HEK293 (cell line): ENCODE data around the gene COASY.
"Not testable (repeated sequence)": the region's sequence is repeated elsewhere in the genome, so short reads cannot be mapped to it uniquely, and the experiment has no call there.

ENCODE experiments used
- CTCF ChIA-PET: fragments of 350-600 bp; formaldehyde crosslinking; extraction: SDS; loops from one replicate; lab custom pipeline; 2021; ENCODE audit warnings: antibody characterized with exemption; lab: Yijun Ruan, JAX
- POLR2A ChIA-PET: fragments of 300-600 bp; formaldehyde crosslinking; extraction: SDS; loops from one replicate; lab custom pipeline; 2020; ENCODE audit warnings: antibody characterized with exemption, inconsistent platforms; lab: Yijun Ruan, JAX
- H3K27ac ChIP-seq: fragments of 200-500 bp; sonication (Bioruptor generic); 2 replicates; pipeline ENCODE4 v1.5.1; 2014; ENCODE audit warnings: low read depth, low read length, control low read depth, inconsistent platforms; ENCODE audit errors: extremely low read depth
- H3K36me3 ChIP-seq, 2 experiments: fragments of 200-500 bp in 1 of 2; sonication (Bioruptor generic) in 1 of 2; 1 replicate in 1 of 2; 2 replicates in 1 of 2; pipeline ENCODE4 v1.5.1; 2014 to 2017; ENCODE audit warnings: inconsistent platforms in 2 of 2, low read length in 2 of 2; ENCODE audit not compliant: control insufficient read depth in 2 of 2, insufficient read depth in 1 of 2
- H3K4me1 ChIP-seq: fragments of 200-500 bp; sonication (Bioruptor generic); 2 replicates; pipeline ENCODE4 v1.5.1; 2014; ENCODE audit warnings: mild to moderate bottlenecking, low read length, inconsistent platforms; ENCODE audit not compliant: control insufficient read depth, insufficient read depth
- H3K4me3 ChIP-seq: 2 replicates; pipeline ENCODE4 v1.5.1; 2011; ENCODE audit warnings: low read depth, mild to moderate bottlenecking, control low read depth, low read length, moderate library complexity
- H3K9me3 ChIP-seq: fragments of 200-500 bp; sonication (Bioruptor generic); 2 replicates; pipeline ENCODE4 v1.5.1; 2014; ENCODE audit warnings: low read depth, low read length, inconsistent platforms; ENCODE audit not compliant: control insufficient read depth, insufficient read depth
- BCL11A ChIP-seq: fragments of 450-650 bp; formaldehyde crosslinking; IDR thresholded peaks from 2 replicates; pipeline ENCODE4 v1.5.1; 2016; ENCODE audit warnings: low read depth, missing biosample characterization, missing genetic modification characterization
- GLI2 ChIP-seq: fragments of 450-650 bp; formaldehyde crosslinking; IDR thresholded peaks from 2 replicates; pipeline ENCODE4; 2017; ENCODE audit warnings: missing biosample characterization, missing genetic modification characterization, low read depth, borderline replicate concordance
- GLIS1 ChIP-seq: fragments of 450-650 bp; formaldehyde crosslinking; IDR thresholded peaks from 2 replicates; pipeline ENCODE4 v1.5.1; 2016; ENCODE audit warnings: missing biosample characterization, missing genetic modification characterization
- GLIS2 ChIP-seq: fragments of 450-650 bp; formaldehyde crosslinking; IDR thresholded peaks from 2 replicates; pipeline ENCODE4 v1.5.1; 2016; ENCODE audit warnings: missing biosample characterization, missing genetic modification characterization
- KLF1 ChIP-seq: fragments of 450-650 bp; formaldehyde crosslinking; IDR thresholded peaks from 2 replicates; pipeline ENCODE4 v1.5.1; 2016; ENCODE audit warnings: missing biosample characterization, missing genetic modification characterization
- KLF16 ChIP-seq: fragments of 450-650 bp; formaldehyde crosslinking; IDR thresholded peaks from 2 replicates; pipeline ENCODE4 v1.5.1; 2017; ENCODE audit warnings: missing biosample characterization, missing genetic modification characterization
- KLF17 ChIP-seq: fragments of 450-650 bp; formaldehyde crosslinking; IDR thresholded peaks from 2 replicates; pipeline ENCODE4 v1.5.1; 2016; ENCODE audit warnings: missing biosample characterization, missing genetic modification characterization
- KLF9 ChIP-seq: fragments of 450-650 bp; formaldehyde crosslinking; IDR thresholded peaks from 2 replicates; pipeline ENCODE4 v1.5.1; 2016; ENCODE audit warnings: missing biosample characterization, missing genetic modification characterization, low read depth
- SP2 ChIP-seq: fragments of 450-650 bp; formaldehyde crosslinking; IDR thresholded peaks from 2 replicates; pipeline ENCODE4 v1.5.1; 2016; ENCODE audit warnings: missing biosample characterization, missing genetic modification characterization
- TRIM28 ChIP-seq: IDR thresholded peaks from 2 replicates; pipeline ENCODE4 v1.6.1; 2011; ENCODE audit warnings: low read length, control low read depth, borderline replicate concordance
- WT1 ChIP-seq: fragments of 450-650 bp; formaldehyde crosslinking; IDR thresholded peaks from 2 replicates; pipeline ENCODE4 v1.5.1; 2016; ENCODE audit warnings: missing biosample characterization, missing genetic modification characterization
- YY1 ChIP-seq: fragments of 450-650 bp; formaldehyde crosslinking; IDR thresholded peaks from 2 replicates; pipeline ENCODE4 v1.5.1; 2018; ENCODE audit warnings: missing biosample characterization, missing genetic modification characterization
- ZBTB1 ChIP-seq: fragments of 450-650 bp; formaldehyde crosslinking; IDR thresholded peaks from 2 replicates; pipeline ENCODE4 v1.5.1; 2016; ENCODE audit warnings: missing biosample characterization, missing genetic modification characterization
- ZBTB17 ChIP-seq: fragments of 450-650 bp; formaldehyde crosslinking; IDR thresholded peaks from 2 replicates; pipeline ENCODE4 v1.5.1; 2016; ENCODE audit warnings: missing biosample characterization, missing genetic modification characterization
- ZBTB48 ChIP-seq: fragments of 450-650 bp; formaldehyde crosslinking; IDR thresholded peaks from 2 replicates; pipeline ENCODE4 v1.5.1; 2016; ENCODE audit warnings: missing biosample characterization, missing genetic modification characterization
- ZEB2 ChIP-seq: fragments of 450-650 bp; formaldehyde crosslinking; IDR thresholded peaks from 2 replicates; pipeline ENCODE4 v1.5.1; 2016; ENCODE audit warnings: missing biosample characterization, missing genetic modification characterization
- ZFP69B ChIP-seq: fragments of 450-650 bp; formaldehyde crosslinking; IDR thresholded peaks from 2 replicates; pipeline ENCODE4 v1.5.1; 2016; ENCODE audit warnings: missing biosample characterization, missing genetic modification characterization
- ZNF138 ChIP-seq: fragments of 450-650 bp; formaldehyde crosslinking; IDR thresholded peaks from 2 replicates; pipeline ENCODE4 v1.5.1; 2016; ENCODE audit warnings: missing biosample characterization, missing genetic modification characterization, borderline replicate concordance
- ZNF398 ChIP-seq: fragments of 450-650 bp; formaldehyde crosslinking; IDR thresholded peaks from 2 replicates; pipeline ENCODE4 v1.5.1; 2017; ENCODE audit warnings: missing biosample characterization, missing genetic modification characterization
- ZNF426 ChIP-seq: fragments of 450-650 bp; formaldehyde crosslinking; IDR thresholded peaks from 2 replicates; pipeline ENCODE4 v1.5.1; 2017; ENCODE audit warnings: missing biosample characterization, missing genetic modification characterization, mild to moderate bottlenecking, inconsistent platforms, moderate library complexity
- ZNF488 ChIP-seq: fragments of 450-650 bp; formaldehyde crosslinking; IDR thresholded peaks from 2 replicates; pipeline ENCODE4 v1.5.1; 2016; ENCODE audit warnings: missing biosample characterization, missing genetic modification characterization
- ZNF629 ChIP-seq: fragments of 450-650 bp; formaldehyde crosslinking; IDR thresholded peaks from 2 replicates; pipeline ENCODE4 v1.5.1; 2017; ENCODE audit warnings: missing biosample characterization, missing genetic modification characterization
- ZNF660 ChIP-seq: fragments of 450-650 bp; IDR thresholded peaks from 2 replicates; pipeline ENCODE4 v1.5.1; 2018; ENCODE audit warnings: missing biosample characterization, mild to moderate bottlenecking, missing genetic modification characterization
- ZNF76 ChIP-seq: fragments of 450-650 bp; formaldehyde crosslinking; IDR thresholded peaks from 2 replicates; pipeline ENCODE4; 2016; ENCODE audit warnings: low read depth, missing biosample characterization, missing genetic modification characterization, borderline replicate concordance
- ZNF843 ChIP-seq: fragments of 450-650 bp; formaldehyde crosslinking; IDR thresholded peaks from 2 replicates; pipeline ENCODE4 v1.5.1; 2016; ENCODE audit warnings: missing biosample characterization, missing genetic modification characterization
- TF ChIP-seq, protein P1 (sequence below): fragments of 450-650 bp; formaldehyde crosslinking; IDR thresholded peaks from 2 replicates; pipeline ENCODE4 v1.5.1; 2017; ENCODE audit warnings: missing biosample characterization, missing genetic modification characterization

Gene COASY

GRCh38 chr17:42609182-42609813 is 47.4 kb downstream of the COASY start, which contains the start of the genes RETREG3 and TUBG1 (continued):
- TF ChIP-seq YY1 = 0 out of 2 replicates have a peak, but pooled peaks have one; percentile 57
- TF ChIP-seq KLF9 = peak; percentile 62
- no peak for TF ChIP-seq ZNF138 (tag by site-specific recombination)
- no peak for TF ChIP-seq ZNF488 (tag by site-specific recombination)
- no peak for TF ChIP-seq TRIM28
- TF ChIP-seq KLF16 (tag by site-specific recombination) = 0 out of 2 replicates have a peak, but pooled peaks have one; percentile 25
- TF ChIP-seq ZNF426 (tag by site-specific recombination) = no peak
- TF ChIP-seq GLIS1 (tag by site-specific recombination) = peak; percentile 47
- no peak for TF ChIP-seq GLI2 (tag by site-specific recombination)
- no peak for TF ChIP-seq BCL11A
- 0 out of 2 replicates have a peak, but pooled peaks have one; percentile 35 for TF ChIP-seq ZNF76
- TF ChIP-seq GLIS2 = peak; percentile 32; the same call in 1 of the 2 replicates
- peak; percentile 99 for TF ChIP-seq SP2 (tag by site-specific recombination)
- TF ChIP-seq, all 188 proteins: peak for 28

GRCh38 chr17:42609814-42610801 is 48.2 kb downstream of the COASY start:
- H3K4me1 ChIP-seq = peaks cover 13% of the 10 kb centered on the region
- H3K4me3 ChIP-seq = peak overlapping the region; percentile 46
- H3K9me3 ChIP-seq = not testable (repeated sequence)
- H3K36me3 ChIP-seq = peaks cover 21 to 39% of the 10 kb centered on the region in 2 experiments
- POLR2A ChIA-PET = interaction anchor here (0.5 to 3.0 kb wide), 37 partner anchors 9 to 388 kb away, joined by 3 to 56 read pairs (median 5); partner anchors contain the start of genes BECN1, CCR10, NAGLU and PLEKHH3
- CTCF ChIA-PET = interaction anchor here (0.6 to 2.5 kb wide), 6 partner anchors 14 to 71 kb away, joined by 3 to 12 read pairs (median 4); partner anchors contain the start of gene PSMC3IP
- peak overlapping the region; percentile 78 for H3K27ac ChIP-seq
- peak; percentile 28; the same call in 1 of the 2 replicates for TF ChIP-seq ZBTB1
- TF ChIP-seq ZBTB48 (tag by site-specific recombination) = peak; percentile 94
- TF ChIP-seq KLF16 (tag by site-specific recombination) = peak; percentile 50; the same call in 1 of the 2 replicates
- TF ChIP-seq ZFP69B (tag by site-specific recombination) = 0 out of 2 replicates have a peak, but pooled peaks have one; percentile 16
- TF ChIP-seq ZNF843 (tag by site-specific recombination) = 0 out of 2 replicates have a peak, but pooled peaks have one; percentile 14
- peak; percentile 31; the same call in 1 of the 2 replicates for TF ChIP-seq KLF1 (tag by site-specific recombination)
- peak; percentile 24; the same call in 1 of the 2 replicates for TF ChIP-seq ZNF629 (tag by site-specific recombination)
- TF ChIP-seq ZEB2 (tag by site-specific recombination) = peak; percentile 14; the same call in 1 of the 2 replicates
- TF ChIP-seq ZNF660 (tag by site-specific recombination) = peak; percentile 22; the same call in 1 of the 2 replicates
- TF ChIP-seq WT1 = peak; percentile 39; the same call in 1 of the 2 replicates
- TF ChIP-seq ZBTB17 (tag by site-specific recombination) = peak; percentile 55; the same call in 1 of the 2 replicates
- TF ChIP-seq, protein P1, sequence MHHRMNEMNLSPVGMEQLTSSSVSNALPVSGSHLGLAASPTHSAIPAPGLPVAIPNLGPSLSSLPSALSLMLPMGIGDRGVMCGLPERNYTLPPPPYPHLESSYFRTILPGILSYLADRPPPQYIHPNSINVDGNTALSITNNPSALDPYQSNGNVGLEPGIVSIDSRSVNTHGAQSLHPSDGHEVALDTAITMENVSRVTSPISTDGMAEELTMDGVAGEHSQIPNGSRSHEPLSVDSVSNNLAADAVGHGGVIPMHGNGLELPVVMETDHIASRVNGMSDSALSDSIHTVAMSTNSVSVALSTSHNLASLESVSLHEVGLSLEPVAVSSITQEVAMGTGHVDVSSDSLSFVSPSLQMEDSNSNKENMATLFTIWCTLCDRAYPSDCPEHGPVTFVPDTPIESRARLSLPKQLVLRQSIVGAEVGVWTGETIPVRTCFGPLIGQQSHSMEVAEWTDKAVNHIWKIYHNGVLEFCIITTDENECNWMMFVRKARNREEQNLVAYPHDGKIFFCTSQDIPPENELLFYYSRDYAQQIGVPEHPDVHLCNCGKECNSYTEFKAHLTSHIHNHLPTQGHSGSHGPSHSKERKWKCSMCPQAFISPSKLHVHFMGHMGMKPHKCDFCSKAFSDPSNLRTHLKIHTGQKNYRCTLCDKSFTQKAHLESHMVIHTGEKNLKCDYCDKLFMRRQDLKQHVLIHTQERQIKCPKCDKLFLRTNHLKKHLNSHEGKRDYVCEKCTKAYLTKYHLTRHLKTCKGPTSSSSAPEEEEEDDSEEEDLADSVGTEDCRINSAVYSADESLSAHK = 0 out of 2 replicates have a peak, but pooled peaks have one; percentile 48
- TF ChIP-seq ZNF398 (tag by site-specific recombination) = peak; percentile 63; the same call in 1 of the 2 replicates
- peak; percentile 77 for TF ChIP-seq KLF17 (tag by site-specific recombination)
